ENCODE measurements around the gene ZCWPW1. TPM values are rescaled to one million over a fixed set of nuclear protein-coding genes. Genes with fewer than 3 reads are reported as not detected.

ZCWPW1 gene
- total RNA-seq, 1 donor from 2014 or later: 6.1 TPM

GRCh38 chr7:100431286-100431735 lies 2.8 kb upstream of the ZCWPW1 start:
- peaks cover 6% of the 10 kb centered on the region for H3K36me3 Mint-ChIP-seq
- peak overlapping the region; percentile 88 for H3K27ac Mint-ChIP-seq
- peaks cover 1% of the 10 kb centered on the region for H3K27me3 Mint-ChIP-seq (ENCODE audit: low read depth)
- no peaks in the 10 kb centered on the region for H3K9me3 Mint-ChIP-seq
- H3K4me1 Mint-ChIP-seq: peaks cover 42% of the 10 kb centered on the region
- no peak for TF ChIP-seq CTCF (IDR thresholded peaks at IDR 0.05; ENCODE audit: unreplicated experiment)
- no peak for DNase-seq (ENCODE audit: low spot score in 2 of 2, unreplicated experiment in 2 of 2)
- peak overlapping the region; percentile 81 for H3K4me3 Mint-ChIP-seq

- Mint-ChIP-seq H3K4me1 (peaks cover 41% of the 10 kb centered on the region), H3K27ac (peak overlapping the region; percentile 93)
- no peak for DNase-seq (ENCODE audit: low spot score in 2 of 2, unreplicated experiment in 2 of 2)
Measured at GRCh38 chr7:100430493-100431285, 2.2 kb upstream of the ZCWPW1 start.

GRCh38 chr7:100429637-100430492 lies 1.4 kb upstream of the ZCWPW1 start, which contains the start of gene MEPCE:
Gene MEPCE, plus strand, starts transcription at chr7:100429831. Its CDS starts 188 bp downstream, at chr7:100430019.
- peak within 1 kb of the TSS; percentile 90 for H3K4me3 Mint-ChIP-seq
- H3K4me1 Mint-ChIP-seq: peaks cover 34% of the 10 kb centered on the region
- peaks cover 1% of the 10 kb centered on the region for H3K27me3 Mint-ChIP-seq (ENCODE audit: low read depth)
- peak; percentile 100 for DNase-seq (ENCODE audit: low spot score in 2 of 2, unreplicated experiment in 2 of 2)
- no peaks in the 10 kb centered on the region for H3K9me3 Mint-ChIP-seq
- peaks cover 6% of the 10 kb centered on the region for H3K36me3 Mint-ChIP-seq
- TF ChIP-seq CTCF (IDR thresholded peaks at IDR 0.05; ENCODE audit: unreplicated experiment): peak; percentile 7
- peak within 1 kb of the TSS; percentile 100 for H3K27ac Mint-ChIP-seq

More at GRCh38 chr7:100430493-100431285, 2.2 kb upstream of the ZCWPW1 start:
- Mint-ChIP-seq H3K9me3 (no peaks in the 10 kb centered on the region), H3K36me3 (peaks cover 6% of the 10 kb centered on the region), H3K27me3 (ENCODE audit: low read depth) (peaks cover 1% of the 10 kb centered on the region), H3K4me3 (peak overlapping the region; percentile 81)
- no peak for TF ChIP-seq CTCF (IDR thresholded peaks at IDR 0.05; ENCODE audit: unreplicated experiment)

- peak; percentile 100 for DNase-seq (ENCODE audit: low spot score in 2 of 2, unreplicated experiment in 2 of 2)
- H3K27ac Mint-ChIP-seq: peak overlapping the region; percentile 100
- H3K36me3 Mint-ChIP-seq: peaks cover 6% of the 10 kb centered on the region
- peaks cover 29% of the 10 kb centered on the region for H3K4me1 Mint-ChIP-seq
- no peaks in the 10 kb centered on the region for H3K9me3 Mint-ChIP-seq
- H3K27me3 Mint-ChIP-seq (ENCODE audit: low read depth): peaks cover 1% of the 10 kb centered on the region
- TF ChIP-seq CTCF (IDR thresholded peaks at IDR 0.05; ENCODE audit: unreplicated experiment): peak; percentile 14
- peak overlapping the region; percentile 90 for H3K4me3 Mint-ChIP-seq
Measured at GRCh38 chr7:100428967-100429636, 599 bp upstream of the ZCWPW1 start.

GRCh38 chr7:100427762-100428198 lies 723 bp downstream of the ZCWPW1 start:
- no peaks in the 10 kb centered on the region for H3K9me3 Mint-ChIP-seq
- TF ChIP-seq CTCF (IDR thresholded peaks at IDR 0.05; ENCODE audit: unreplicated experiment): no peak
- H3K36me3 Mint-ChIP-seq: peaks cover 3% of the 10 kb centered on the region
- DNase-seq (ENCODE audit: low spot score in 2 of 2, unreplicated experiment in 2 of 2): no peak
- peak overlapping the region; percentile 90 for H3K4me3 Mint-ChIP-seq
- H3K4me1 Mint-ChIP-seq: peaks cover 25% of the 10 kb centered on the region
- H3K27ac Mint-ChIP-seq: no peak overlapping the region
- peaks cover 1% of the 10 kb centered on the region for H3K27me3 Mint-ChIP-seq (ENCODE audit: low read depth)
